Mesothelial cell of epicardium (in vitro differentiated cells): ENCODE measurements around the gene STARD13. TPM values are rescaled to one million over a fixed set of nuclear protein-coding genes. Genes with fewer than 3 reads are reported as not detected.

Experiments
- DNase-seq, 2 experiments: peaks; one replicate each; pipeline ENCODE4 v3.0.0; 2021; ENCODE audit warnings: low spot score in 2 of 2; ENCODE audit not compliant: unreplicated experiment in 2 of 2
- H3K27ac Mint-ChIP-seq: 2 replicates; pipeline ENCODE4 v1.8.0; 2021; ENCODE audit warnings: mixed read lengths
- H3K27me3 Mint-ChIP-seq: 2 replicates; pipeline ENCODE4 v1.8.0; 2021; ENCODE audit warnings: low read depth, mixed read lengths
- H3K36me3 Mint-ChIP-seq: 2 replicates; pipeline ENCODE4 v1.8.0; 2021; ENCODE audit warnings: mixed read lengths
- H3K4me1 Mint-ChIP-seq: 2 replicates; pipeline ENCODE4 v1.8.0; 2021; ENCODE audit warnings: mixed read lengths
- H3K4me3 Mint-ChIP-seq: 2 replicates; pipeline ENCODE4 v1.8.0; 2021; ENCODE audit warnings: mild to moderate bottlenecking, moderate library complexity, mixed read lengths
- H3K9me3 Mint-ChIP-seq: 2 replicates; pipeline ENCODE4 v1.8.0; 2021; ENCODE audit warnings: mixed read lengths
- CTCF ChIP-seq: fragments of 200-600 bp; sonication (generic); IDR thresholded peaks from one replicate; pipeline ENCODE4 v1.5.0; 2021; ENCODE audit warnings: antibody characterized with exemption; ENCODE audit not compliant: unreplicated experiment
- total RNA-seq: library from RNA; stranded (reverse); gene quantifications from 3 replicates; pipeline ENCODE4 v1.2.1, GENCODE V29; 2021

The STARD13 gene
- total RNA-seq, 1 donor from 2014 or later = 23.0 TPM

- no peak overlapping the region for H3K4me3 Mint-ChIP-seq
- no peak for DNase-seq
- no peaks in the 10 kb centered on the region for H3K4me1 Mint-ChIP-seq
- H3K27ac Mint-ChIP-seq = no peak overlapping the region
- H3K27me3 Mint-ChIP-seq = no peaks in the 10 kb centered on the region
- no peak for TF ChIP-seq CTCF
- H3K36me3 Mint-ChIP-seq = peaks cover 23% of the 10 kb centered on the region
- H3K9me3 Mint-ChIP-seq = peaks cover 4% of the 10 kb centered on the region
Measured at GRCh38 chr13:33138441-33138840, 147.1 kb downstream of the STARD13 start.

GRCh38 chr13:33137721-33138120, 147.8 kb downstream of the STARD13 start:
- no peak for TF ChIP-seq CTCF
- H3K27me3 Mint-ChIP-seq = no peaks in the 10 kb centered on the region
- peaks cover 4% of the 10 kb centered on the region for H3K9me3 Mint-ChIP-seq
- no peak overlapping the region for H3K4me3 Mint-ChIP-seq
- H3K4me1 Mint-ChIP-seq = no peaks in the 10 kb centered on the region
- DNase-seq = no peak
- no peak overlapping the region for H3K27ac Mint-ChIP-seq
- peaks cover 22% of the 10 kb centered on the region for H3K36me3 Mint-ChIP-seq

GRCh38 chr13:33135097-33135496, 150.5 kb downstream of the STARD13 start:
- Mint-ChIP-seq H3K4me3 (no peak overlapping the region), H3K36me3 (peaks cover 28% of the 10 kb centered on the region), H3K27me3 (no peaks in the 10 kb centered on the region), H3K27ac (no peak overlapping the region), H3K9me3 (peaks cover 4% of the 10 kb centered on the region), H3K4me1 (no peaks in the 10 kb centered on the region)
- no peak for DNase-seq
- no peak for TF ChIP-seq CTCF

- H3K27me3 Mint-ChIP-seq = no peaks in the 10 kb centered on the region
- H3K4me1 Mint-ChIP-seq = no peaks in the 10 kb centered on the region
- DNase-seq = no peak
- H3K4me3 Mint-ChIP-seq = no peak overlapping the region
- no peak overlapping the region for H3K27ac Mint-ChIP-seq
- H3K36me3 Mint-ChIP-seq = peaks cover 30% of the 10 kb centered on the region
- H3K9me3 Mint-ChIP-seq = peaks cover 4% of the 10 kb centered on the region
- TF ChIP-seq CTCF = no peak
Measured at GRCh38 chr13:33134213-33134612, 151.3 kb downstream of the STARD13 start.

- Mint-ChIP-seq H3K27ac (no peak overlapping the region), H3K9me3 (peaks cover 4% of the 10 kb centered on the region), H3K27me3 (no peaks in the 10 kb centered on the region), H3K4me1 (no peaks in the 10 kb centered on the region), H3K4me3 (no peak overlapping the region), H3K36me3 (peaks cover 35% of the 10 kb centered on the region)
- TF ChIP-seq CTCF = no peak
- DNase-seq = no peak
Measured at GRCh38 chr13:33132644-33133440, 152.7 kb downstream of the STARD13 start.
